Neural cell (in vitro differentiated cells): ENCODE data around the gene MAD2L1BP. TPM values are rescaled to one million over a fixed set of nuclear protein-coding genes. Genes with fewer than 3 reads are reported as not detected.

ENCODE experiments used
- H2AFZ ChIP-seq: fragments of 200-600, 300-800 bp; sonication (generic), shearing (Covaris generic); 2 replicates; pipeline ENCODE4 v1.6.0; 2014; ENCODE audit warnings: low read depth, mild to moderate bottlenecking, antibody characterized with exemption, low read length, moderate library complexity
- H3F3A ChIP-seq: fragments of 200-600 bp; shearing (Covaris generic); 2 replicates; pipeline ENCODE4 v1.6.1; 2016; ENCODE audit warnings: mild to moderate bottlenecking, moderate library complexity, mixed read lengths, antibody characterized with exemption, low read length; ENCODE audit not compliant: insufficient read depth, poor library complexity, severe bottlenecking
- H3K27ac ChIP-seq: fragments of 200-600, 300-800 bp; sonication (generic), shearing (Covaris generic); 2 replicates; pipeline ENCODE4 v1.5.1; 2014; ENCODE audit warnings: mild to moderate bottlenecking, low read length, moderate library complexity
- H3K27me3 ChIP-seq: fragments of 300-800, 200-600 bp; sonication (generic), shearing (Covaris generic); 2 replicates; pipeline ENCODE4 v1.6.0; 2014; ENCODE audit warnings: mild to moderate bottlenecking, low read depth, low read length, moderate library complexity; ENCODE audit not compliant: insufficient read depth
- H3K36me3 ChIP-seq: fragments of 300-800, 200-600 bp; sonication (generic), shearing (Covaris generic); 2 replicates; pipeline ENCODE4 v1.5.1; 2014; ENCODE audit warnings: mild to moderate bottlenecking, antibody characterized with exemption, low read length, moderate library complexity; ENCODE audit not compliant: insufficient read depth
- H3K4me2 ChIP-seq: fragments of 300-800, 200-600 bp; sonication (generic), shearing (Covaris generic); 2 replicates; pipeline ENCODE4 v1.6.0; 2014; ENCODE audit warnings: mild to moderate bottlenecking, low read length
- H3K4me3 ChIP-seq: fragments of 300-800, 200-600 bp; sonication (generic), shearing (Covaris generic); 2 replicates; pipeline ENCODE4 v1.5.1; 2014; ENCODE audit warnings: mild to moderate bottlenecking, low read length, moderate library complexity
- H3K79me2 ChIP-seq: fragments of 200-600 bp; shearing (Covaris generic); replicated peaks from 2 replicates; pipeline ENCODE4 v1.6.0; 2014; ENCODE audit warnings: mild to moderate bottlenecking, low read length, moderate library complexity; ENCODE audit not compliant: insufficient read depth
- H3K9ac ChIP-seq: fragments of 300-800, 200-600 bp; sonication (generic), shearing (Covaris generic); 2 replicates; pipeline ENCODE4 v1.6.1; 2016; ENCODE audit warnings: mild to moderate bottlenecking, low read length, mixed read lengths
- H3K9me2 ChIP-seq: fragments of 200-600 bp; shearing (Covaris generic); 2 replicates; pipeline ENCODE4 v1.6.1; 2016; ENCODE audit warnings: mild to moderate bottlenecking, low read length, mixed read lengths; ENCODE audit not compliant: insufficient read depth
- H3K9me3 ChIP-seq: fragments of 200-600, 300-800 bp; sonication (generic), shearing (Covaris generic); 2 replicates; pipeline ENCODE4 v1.6.1; 2016; ENCODE audit warnings: mild to moderate bottlenecking, mixed run types, low read length, moderate library complexity, mixed read lengths
- H4K20me1 ChIP-seq: fragments of 200-600 bp; shearing (Covaris generic); 2 replicates; pipeline ENCODE4 v1.6.1; 2016; ENCODE audit warnings: mild to moderate bottlenecking, mixed run types; ENCODE audit not compliant: insufficient read depth
- EP300 ChIP-seq: fragments of 450-650 bp; conservative IDR thresholded peaks from 2 replicates; pipeline ENCODE4 v1.6.1; 2014; ENCODE audit warnings: antibody characterized with exemption, mild to moderate bottlenecking, moderate library complexity; ENCODE audit not compliant: poor library complexity, severe bottlenecking
- EZH2 ChIP-seq: fragments of 200-600, 300-800 bp; shearing (Covaris generic), sonication (generic); IDR thresholded peaks from 2 replicates; pipeline ENCODE4 v1.6.1; 2014; ENCODE audit warnings: antibody characterized with exemption, low read length, borderline replicate concordance, mild to moderate bottlenecking; ENCODE audit not compliant: insufficient read depth, poor library complexity, severe bottlenecking
- MXI1 ChIP-seq: fragments of 450-650 bp; conservative IDR thresholded peaks from 2 replicates; pipeline ENCODE4 v1.6.1; 2014; ENCODE audit warnings: antibody characterized with exemption, mild to moderate bottlenecking; ENCODE audit not compliant: poor library complexity, severe bottlenecking
- POLR2AphosphoS5 ChIP-seq: IDR thresholded peaks from 2 replicates; pipeline ENCODE4 v1.6.1; 2012
- RAD21 ChIP-seq: fragments of 450-650 bp; conservative IDR thresholded peaks from 2 replicates; pipeline ENCODE4 v1.6.1; 2014; ENCODE audit warnings: antibody characterized with exemption, mild to moderate bottlenecking, moderate library complexity
- REST ChIP-seq: IDR thresholded peaks from 2 replicates; pipeline ENCODE4 v1.6.1; 2012; ENCODE audit warnings: borderline replicate concordance
- SMC3 ChIP-seq: fragments of 450-650 bp; conservative IDR thresholded peaks from 2 replicates; pipeline ENCODE4 v1.6.1; 2014; ENCODE audit warnings: antibody characterized with exemption, mild to moderate bottlenecking, moderate library complexity; ENCODE audit not compliant: poor library complexity
- TAF1 ChIP-seq: IDR thresholded peaks from 2 replicates; pipeline ENCODE4 v1.6.1; 2012; ENCODE audit warnings: low read depth
- polyA plus RNA-seq: library from polyadenylated mRNA; depleted of rRNA; stranded (reverse); fragments of >200 nt; gene quantifications from 2 replicates; pipeline ENCODE4 v1.2.3, GENCODE V29; 2014
- TF ChIP-seq, protein P1 (sequence below): fragments of 450-650 bp; IDR thresholded peaks from 2 replicates; pipeline ENCODE4 v1.5.1; 2014; ENCODE audit warnings: antibody characterized with exemption, mild to moderate bottlenecking, moderate library complexity; ENCODE audit not compliant: poor library complexity, severe bottlenecking

Gene MAD2L1BP
- polyA plus RNA-seq, 1 donor from 2014 or later: 43.2 TPM

DNA sequence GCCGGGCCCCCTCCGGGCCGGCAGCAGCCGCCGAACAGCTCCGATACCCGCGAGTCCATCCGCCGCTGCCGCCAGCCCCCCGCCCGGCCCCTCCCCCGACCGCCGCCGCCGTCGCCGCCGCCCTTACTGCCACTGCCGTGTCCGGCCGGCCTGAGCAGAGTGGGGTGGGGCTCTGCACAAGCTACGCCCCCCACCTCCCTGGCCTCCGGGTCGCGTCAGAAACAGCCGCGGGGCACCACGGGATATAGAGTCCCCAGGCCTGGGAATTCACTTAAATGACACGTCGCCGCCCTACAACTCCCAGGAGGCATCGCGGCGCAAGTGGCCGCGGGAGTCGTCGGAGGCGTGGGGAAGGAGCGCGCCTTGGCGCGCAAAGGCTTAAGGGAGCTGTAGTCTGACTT lies 6.5 kb upstream of the MAD2L1BP start, which contains the start of gene GTPBP2:
TSS of gene GTPBP2 (minus strand) at position 161 of the 401 bp plus-strand sequence. CDS start at position 59, 102 bp downstream.
- H2AFZ ChIP-seq: peak within 1 kb of the TSS; percentile 86
- no peaks in the 10 kb centered on the region for H3K9me3 ChIP-seq

GRCh38 chr6:43629505-43630300 lies 5.9 kb upstream of the MAD2L1BP start:
- peak overlapping the region; percentile 80 for H3K27ac ChIP-seq
- no peaks in the 10 kb centered on the region for H4K20me1 ChIP-seq
- TF ChIP-seq REST: peak; percentile 77
- no peak for TF ChIP-seq EZH2
- TF ChIP-seq EP300: peak; percentile 33
- TF ChIP-seq POLR2AphosphoS5: peak; percentile 60
- TF ChIP-seq MXI1: peak; percentile 47
- H3K27me3 ChIP-seq: no peaks in the 10 kb centered on the region
- peaks cover 9% of the 10 kb centered on the region for H3K79me2 ChIP-seq
- no peaks in the 10 kb centered on the region for H3K9me2 ChIP-seq
- H3K4me2 ChIP-seq: peak overlapping the region; percentile 69
- H3K9me3 ChIP-seq: no peaks in the 10 kb centered on the region
- no peaks in the 10 kb centered on the region for H3K36me3 ChIP-seq
- H2AFZ ChIP-seq: peak overlapping the region; percentile 86
- no peaks in the 10 kb centered on the region for H3F3A ChIP-seq
- peak overlapping the region; percentile 86 for H3K9ac ChIP-seq
- H3K4me3 ChIP-seq: peak overlapping the region; percentile 82

More for the DNA sequence above, 6.5 kb upstream of the MAD2L1BP start, which contains the start of gene GTPBP2:
- Histone ChIP-seq H3K27ac (peak within 1 kb of the TSS; percentile 80), H3K4me2 (peak within 1 kb of the TSS; percentile 95), H3K9ac (peak within 1 kb of the TSS; percentile 86), H3K9me2 (no peaks in the 10 kb centered on the region), H3K36me3 (no peaks in the 10 kb centered on the region), H3K27me3 (no peaks in the 10 kb centered on the region), H3K4me3 (peak within 1 kb of the TSS; percentile 82), H3F3A (no peaks in the 10 kb centered on the region), H4K20me1 (no peaks in the 10 kb centered on the region), H3K79me2 (peaks cover 9% of the 10 kb centered on the region)
- TF ChIP-seq RAD21 (no peak), EZH2 (no peak), MXI1 (peak; percentile 56), POLR2AphosphoS5 (no peak), EP300 (no peak)

- H3K27ac ChIP-seq: no peak overlapping the region
- no peaks in the 10 kb centered on the region for H4K20me1 ChIP-seq
- no peak overlapping the region for H2AFZ ChIP-seq
- H3K9me3 ChIP-seq: no peaks in the 10 kb centered on the region
- no peaks in the 10 kb centered on the region for H3K36me3 ChIP-seq
- H3K9me2 ChIP-seq: no peaks in the 10 kb centered on the region
- H3K9ac ChIP-seq: no peak overlapping the region
- no peaks in the 10 kb centered on the region for H3F3A ChIP-seq
- H3K4me3 ChIP-seq: no peak overlapping the region
- H3K27me3 ChIP-seq: no peaks in the 10 kb centered on the region
- TF ChIP-seq POLR2AphosphoS5 (no peak), EP300 (no peak), TAF1 (no peak), SMC3 (no peak), EZH2 (no peak), RAD21 (no peak), MXI1 (no peak), REST (no peak)
- TF ChIP-seq, protein P1, sequence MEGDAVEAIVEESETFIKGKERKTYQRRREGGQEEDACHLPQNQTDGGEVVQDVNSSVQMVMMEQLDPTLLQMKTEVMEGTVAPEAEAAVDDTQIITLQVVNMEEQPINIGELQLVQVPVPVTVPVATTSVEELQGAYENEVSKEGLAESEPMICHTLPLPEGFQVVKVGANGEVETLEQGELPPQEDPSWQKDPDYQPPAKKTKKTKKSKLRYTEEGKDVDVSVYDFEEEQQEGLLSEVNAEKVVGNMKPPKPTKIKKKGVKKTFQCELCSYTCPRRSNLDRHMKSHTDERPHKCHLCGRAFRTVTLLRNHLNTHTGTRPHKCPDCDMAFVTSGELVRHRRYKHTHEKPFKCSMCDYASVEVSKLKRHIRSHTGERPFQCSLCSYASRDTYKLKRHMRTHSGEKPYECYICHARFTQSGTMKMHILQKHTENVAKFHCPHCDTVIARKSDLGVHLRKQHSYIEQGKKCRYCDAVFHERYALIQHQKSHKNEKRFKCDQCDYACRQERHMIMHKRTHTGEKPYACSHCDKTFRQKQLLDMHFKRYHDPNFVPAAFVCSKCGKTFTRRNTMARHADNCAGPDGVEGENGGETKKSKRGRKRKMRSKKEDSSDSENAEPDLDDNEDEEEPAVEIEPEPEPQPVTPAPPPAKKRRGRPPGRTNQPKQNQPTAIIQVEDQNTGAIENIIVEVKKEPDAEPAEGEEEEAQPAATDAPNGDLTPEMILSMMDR: no peak
- H3K79me2 ChIP-seq: peaks cover 18% of the 10 kb centered on the region
- H3K4me2 ChIP-seq: no peak overlapping the region
Measured at GRCh38 chr6:43630980-43631619, 4.5 kb upstream of the MAD2L1BP start.
